ENCODE results near the gene PLEKHJ1. TPM values are rescaled to one million over a fixed set of nuclear protein-coding genes. Genes with fewer than 3 reads are reported as not detected.

Gene PLEKHJ1
- total and polyA plus RNA-seq, 4 donors: 22.2 to 44.5 (median 37.0) TPM

DNA sequence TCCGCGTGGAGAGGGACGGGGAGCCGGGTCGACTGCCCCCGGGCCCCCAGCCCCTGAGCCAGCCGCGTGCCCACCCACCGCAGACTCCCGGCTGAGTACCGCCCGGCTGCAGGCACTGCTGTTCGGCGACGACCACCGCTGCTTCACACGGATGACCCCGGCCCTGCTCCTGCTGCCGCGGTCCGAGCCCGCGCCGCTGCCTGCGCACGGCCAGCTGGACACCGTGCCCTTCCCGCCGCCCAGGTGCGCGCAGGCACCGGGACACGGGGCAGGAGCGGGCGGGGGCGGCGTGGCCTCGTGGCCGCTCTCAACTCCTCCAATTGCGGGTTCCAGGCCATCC is 14.6 kb upstream of the PLEKHJ1 start (continued):
- TF ChIP-seq, protein P1, sequence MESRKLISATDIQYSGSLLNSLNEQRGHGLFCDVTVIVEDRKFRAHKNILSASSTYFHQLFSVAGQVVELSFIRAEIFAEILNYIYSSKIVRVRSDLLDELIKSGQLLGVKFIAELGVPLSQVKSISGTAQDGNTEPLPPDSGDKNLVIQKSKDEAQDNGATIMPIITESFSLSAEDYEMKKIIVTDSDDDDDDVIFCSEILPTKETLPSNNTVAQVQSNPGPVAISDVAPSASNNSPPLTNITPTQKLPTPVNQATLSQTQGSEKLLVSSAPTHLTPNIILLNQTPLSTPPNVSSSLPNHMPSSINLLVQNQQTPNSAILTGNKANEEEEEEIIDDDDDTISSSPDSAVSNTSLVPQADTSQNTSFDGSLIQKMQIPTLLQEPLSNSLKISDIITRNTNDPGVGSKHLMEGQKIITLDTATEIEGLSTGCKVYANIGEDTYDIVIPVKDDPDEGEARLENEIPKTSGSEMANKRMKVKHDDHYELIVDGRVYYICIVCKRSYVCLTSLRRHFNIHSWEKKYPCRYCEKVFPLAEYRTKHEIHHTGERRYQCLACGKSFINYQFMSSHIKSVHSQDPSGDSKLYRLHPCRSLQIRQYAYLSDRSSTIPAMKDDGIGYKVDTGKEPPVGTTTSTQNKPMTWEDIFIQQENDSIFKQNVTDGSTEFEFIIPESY (IDR thresholded peaks at IDR 0.05): no peak
- no peak for TF ChIP-seq TAF1 (conservative IDR thresholded peaks at IDR 0.05)
- TF ChIP-seq NR2F2 (IDR thresholded peaks at IDR 0.05): no peak
- TF ChIP-seq FOXA1 (IDR thresholded peaks at IDR 0.05): no peak
- TF ChIP-seq HNF4G (IDR thresholded peaks at IDR 0.05): no peak
- TF ChIP-seq, protein P2, sequence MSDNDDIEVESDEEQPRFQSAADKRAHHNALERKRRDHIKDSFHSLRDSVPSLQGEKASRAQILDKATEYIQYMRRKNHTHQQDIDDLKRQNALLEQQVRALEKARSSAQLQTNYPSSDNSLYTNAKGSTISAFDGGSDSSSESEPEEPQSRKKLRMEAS (IDR thresholded peaks at IDR 0.05): no peak

DNA sequence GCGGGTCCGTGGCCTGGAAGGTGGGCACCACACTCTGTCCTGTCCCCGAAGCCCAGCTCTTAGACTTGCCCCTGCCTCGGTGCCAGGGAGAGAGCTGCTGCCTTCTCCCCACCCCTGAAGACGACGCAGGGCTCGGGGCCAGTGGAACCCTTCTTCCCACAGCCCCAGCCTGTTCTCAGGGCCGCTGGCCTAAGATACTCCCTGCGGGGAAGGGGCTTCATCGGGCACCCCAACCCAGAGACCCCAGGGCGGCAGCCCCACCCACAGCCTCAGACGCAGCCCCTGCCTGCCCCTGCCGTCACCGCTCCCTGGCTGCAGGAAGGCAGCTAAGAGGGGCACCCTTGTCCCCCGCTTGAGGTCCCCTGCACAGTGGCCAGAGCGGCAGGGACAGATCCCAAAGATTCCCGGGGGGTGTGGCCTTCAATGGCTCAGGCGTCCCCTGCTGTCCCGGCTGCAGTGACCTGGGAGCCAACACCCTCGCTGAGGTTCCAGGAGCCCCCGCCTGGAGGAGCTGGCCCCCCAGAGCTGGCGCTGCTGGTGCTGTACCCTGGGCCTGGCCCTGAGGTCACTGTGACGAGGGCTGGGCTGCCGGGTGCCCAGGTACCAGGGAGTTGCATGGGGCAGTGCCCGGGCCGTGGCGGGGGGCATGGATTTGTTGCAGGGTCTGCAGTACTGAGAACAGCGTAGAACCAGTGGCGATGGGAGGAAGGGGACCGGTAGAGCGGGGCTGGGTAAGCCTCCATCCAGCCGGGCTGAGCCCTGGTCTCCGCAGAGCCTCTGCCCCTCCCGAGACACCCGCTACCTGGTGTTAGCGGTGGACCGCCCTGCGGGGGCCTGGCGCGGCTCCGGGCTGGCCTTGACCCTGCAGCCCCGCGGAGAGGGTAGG is 14.0 kb upstream of the PLEKHJ1 start:
- Histone ChIP-seq H3K4me3 (ENCODE audit: low read depth in 1 of 3, low read length in 3 of 3) (no peak overlapping the region), H3K27ac (ENCODE audit: low read depth in 1 of 2, low read length in 2 of 2) (no peak overlapping the region), H3K36me3 (ENCODE audit: control insufficient read depth in 4 of 4, insufficient read depth in 3 of 4, low read depth in 1 of 4, low read length in 3 of 4) (peaks cover under 1 to 23% (median 18%) of the 10 kb centered on the region in 4 donors), H3K4me1 (ENCODE audit: control insufficient read depth in 4 of 4, insufficient read depth in 4 of 4, low read length in 3 of 4) (peaks cover 11 to 53% (median 26%) of the 10 kb centered on the region in 4 donors), H3K27me3 (ENCODE audit: control insufficient read depth in 4 of 4, insufficient read depth in 4 of 4, low read length in 3 of 4) (peaks cover 0 to 28% (median 1%) of the 10 kb centered on the region in 4 donors), H3K9me3 (ENCODE audit: control insufficient read depth in 4 of 4, low read length in 3 of 4) (no peaks in the 10 kb centered on the region), H3K9ac (ENCODE audit: low read depth in 1 of 2, low read length in 2 of 2) (no peak overlapping the region)
- no peak for TF ChIP-seq HNF4G (IDR thresholded peaks at IDR 0.05)
- no peak for TF ChIP-seq EGR1 (IDR thresholded peaks at IDR 0.05; ENCODE audit: low read depth in 2 of 2)
- TF ChIP-seq TAF1 (conservative IDR thresholded peaks at IDR 0.05): no peak
- TF ChIP-seq, protein P3, sequence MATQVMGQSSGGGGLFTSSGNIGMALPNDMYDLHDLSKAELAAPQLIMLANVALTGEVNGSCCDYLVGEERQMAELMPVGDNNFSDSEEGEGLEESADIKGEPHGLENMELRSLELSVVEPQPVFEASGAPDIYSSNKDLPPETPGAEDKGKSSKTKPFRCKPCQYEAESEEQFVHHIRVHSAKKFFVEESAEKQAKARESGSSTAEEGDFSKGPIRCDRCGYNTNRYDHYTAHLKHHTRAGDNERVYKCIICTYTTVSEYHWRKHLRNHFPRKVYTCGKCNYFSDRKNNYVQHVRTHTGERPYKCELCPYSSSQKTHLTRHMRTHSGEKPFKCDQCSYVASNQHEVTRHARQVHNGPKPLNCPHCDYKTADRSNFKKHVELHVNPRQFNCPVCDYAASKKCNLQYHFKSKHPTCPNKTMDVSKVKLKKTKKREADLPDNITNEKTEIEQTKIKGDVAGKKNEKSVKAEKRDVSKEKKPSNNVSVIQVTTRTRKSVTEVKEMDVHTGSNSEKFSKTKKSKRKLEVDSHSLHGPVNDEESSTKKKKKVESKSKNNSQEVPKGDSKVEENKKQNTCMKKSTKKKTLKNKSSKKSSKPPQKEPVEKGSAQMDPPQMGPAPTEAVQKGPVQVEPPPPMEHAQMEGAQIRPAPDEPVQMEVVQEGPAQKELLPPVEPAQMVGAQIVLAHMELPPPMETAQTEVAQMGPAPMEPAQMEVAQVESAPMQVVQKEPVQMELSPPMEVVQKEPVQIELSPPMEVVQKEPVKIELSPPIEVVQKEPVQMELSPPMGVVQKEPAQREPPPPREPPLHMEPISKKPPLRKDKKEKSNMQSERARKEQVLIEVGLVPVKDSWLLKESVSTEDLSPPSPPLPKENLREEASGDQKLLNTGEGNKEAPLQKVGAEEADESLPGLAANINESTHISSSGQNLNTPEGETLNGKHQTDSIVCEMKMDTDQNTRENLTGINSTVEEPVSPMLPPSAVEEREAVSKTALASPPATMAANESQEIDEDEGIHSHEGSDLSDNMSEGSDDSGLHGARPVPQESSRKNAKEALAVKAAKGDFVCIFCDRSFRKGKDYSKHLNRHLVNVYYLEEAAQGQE (IDR thresholded peaks at IDR 0.05): no peak
- no peak for DNase-seq (ENCODE audit: low spot score)
- 27% methylated on average over 43 of the region's 43 CpGs for WGBS

DNA sequence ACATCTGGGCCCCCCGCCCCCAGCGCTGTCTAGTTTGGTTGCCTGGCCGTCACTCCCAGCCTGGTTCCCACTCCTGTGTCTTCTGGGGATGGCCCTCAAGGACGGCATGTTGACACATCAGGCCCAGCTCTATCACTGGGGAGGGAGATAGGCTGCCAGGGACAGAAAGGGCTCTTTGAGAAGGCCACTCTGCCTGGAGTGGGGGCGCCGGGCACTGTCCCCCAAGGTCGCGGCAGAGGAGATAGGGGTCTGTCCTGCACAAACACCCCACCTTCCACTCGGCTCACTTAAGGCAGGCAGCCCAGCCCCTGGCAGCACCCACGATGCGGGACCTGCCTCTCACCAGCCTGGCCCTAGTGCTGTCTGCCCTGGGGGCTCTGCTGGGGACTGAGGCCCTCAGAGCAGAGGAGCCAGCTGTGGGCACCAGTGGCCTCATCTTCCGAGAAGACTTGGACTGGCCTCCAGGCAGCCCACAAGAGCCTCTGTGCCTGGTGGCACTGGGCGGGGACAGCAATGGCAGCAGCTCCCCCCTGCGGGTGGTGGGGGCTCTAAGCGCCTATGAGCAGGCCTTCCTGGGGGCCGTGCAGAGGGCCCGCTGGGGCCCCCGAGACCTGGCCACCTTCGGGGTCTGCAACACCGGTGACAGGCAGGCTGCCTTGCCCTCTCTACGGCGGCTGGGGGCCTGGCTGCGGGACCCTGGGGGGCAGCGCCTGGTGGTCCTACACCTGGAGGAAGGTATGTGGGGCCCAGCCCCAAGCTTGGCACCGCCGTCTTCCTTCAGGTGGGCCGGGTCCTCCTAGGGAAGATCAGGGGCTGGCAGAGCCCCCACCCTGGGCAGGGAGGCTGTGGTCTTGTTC is 13.1 kb upstream of the PLEKHJ1 start, which contains the start of gene AMH:
Gene AMH (plus strand): TSS at position 314 of the 857 bp plus-strand sequence. CDS start 10 bp downstream, at position 324.
- no peak within 1 kb of the TSS for H3K27ac ChIP-seq (ENCODE audit: low read depth in 1 of 2, low read length in 2 of 2)
- TF ChIP-seq RXRA (IDR thresholded peaks at IDR 0.05): no peak
- TF ChIP-seq SP1 (IDR thresholded peaks at IDR 0.05): no peak
- TF ChIP-seq TAF1 (conservative IDR thresholded peaks at IDR 0.05): no peak
- 79% methylated on average over 27 of the region's 27 CpGs for WGBS
- H3K9me3 ChIP-seq (ENCODE audit: control insufficient read depth in 4 of 4, low read length in 3 of 4): no peaks in the 10 kb centered on the region
- peaks cover 6 to 32% (median 25%) of the 10 kb centered on the region in 4 donors for H3K36me3 ChIP-seq (ENCODE audit: control insufficient read depth in 4 of 4, insufficient read depth in 3 of 4, low read depth in 1 of 4, low read length in 3 of 4)
- H3K4me1 ChIP-seq (ENCODE audit: control insufficient read depth in 4 of 4, insufficient read depth in 4 of 4, low read length in 3 of 4): peaks cover 11 to 53% (median 26%) of the 10 kb centered on the region in 4 donors
- H3K4me3 ChIP-seq (ENCODE audit: low read depth in 1 of 3, low read length in 3 of 3): no peak within 1 kb of the TSS
- peaks cover 0 to 28% (median 1%) of the 10 kb centered on the region in 4 donors for H3K27me3 ChIP-seq (ENCODE audit: control insufficient read depth in 4 of 4, insufficient read depth in 4 of 4, low read length in 3 of 4)
- no peak for DNase-seq (ENCODE audit: low spot score)
- H3K9ac ChIP-seq (ENCODE audit: low read depth in 1 of 2, low read length in 2 of 2): no peak within 1 kb of the TSS
